Mesendoderm (in vitro differentiated cells): ENCODE results near the gene ITGB3.
A peak's percentile ranks its signal among the peaks of the same experiment; 100 is the strongest.
"Not testable (repeated sequence)": the region's sequence is repeated elsewhere in the genome, so short reads cannot be mapped to it uniquely, and the experiment has no call there.

Experiments used
- DNase-seq: peaks from one replicate; pipeline ENCODE4 v3.0.0; 2013
- H2AK5ac ChIP-seq: 2 replicates; pipeline ENCODE4 v1.6.1; 2013; ENCODE audit warnings: low read length, inconsistent platforms
- H2BK120ac ChIP-seq: 2 replicates; pipeline ENCODE4 v1.6.1; 2013; ENCODE audit warnings: low read depth, mild to moderate bottlenecking, low read length, moderate library complexity, mixed read lengths
- H2BK15ac ChIP-seq: replicated peaks from 2 replicates; pipeline ENCODE4 v1.6.1; 2013; ENCODE audit warnings: low read depth, mild to moderate bottlenecking, moderate library complexity
- H2BK5ac ChIP-seq: 2 replicates; pipeline ENCODE4 v1.6.1; 2013; ENCODE audit warnings: low read length, inconsistent platforms
- H3K18ac ChIP-seq: 2 replicates; pipeline ENCODE4 v1.6.1; 2013; ENCODE audit warnings: mild to moderate bottlenecking, low read length, mixed read lengths
- H3K23ac ChIP-seq: one replicate; pipeline ENCODE4 v1.6.1; 2013; ENCODE audit warnings: low read length
- H3K27ac ChIP-seq: 2 replicates; pipeline ENCODE4 v1.5.1; 2013; ENCODE audit warnings: low read depth, mild to moderate bottlenecking, inconsistent platforms, low read length, moderate library complexity
- H3K27me3 ChIP-seq: 2 replicates; pipeline ENCODE4 v1.6.1; 2013; ENCODE audit warnings: low read length, control low read depth, mild to moderate bottlenecking, inconsistent platforms; ENCODE audit not compliant: insufficient read depth, poor library complexity
- H3K36me3 ChIP-seq: 2 replicates; pipeline ENCODE4 v1.6.1; 2013; ENCODE audit warnings: low read length, inconsistent platforms; ENCODE audit not compliant: control insufficient read depth, insufficient read depth
- H3K4ac ChIP-seq: one replicate; pipeline ENCODE4 v1.6.1; 2013; ENCODE audit warnings: low read depth, mild to moderate bottlenecking, low read length, moderate library complexity
- H3K4me1 ChIP-seq: 2 replicates; pipeline ENCODE4 v1.6.1; 2013; ENCODE audit warnings: low read depth, low read length, inconsistent platforms; ENCODE audit not compliant: control insufficient read depth
- H3K4me2 ChIP-seq: 2 replicates; pipeline ENCODE4 v1.6.1; 2013; ENCODE audit warnings: low read length
- H3K4me3 ChIP-seq: 2 replicates; pipeline ENCODE4 v1.5.1; 2013; ENCODE audit warnings: mild to moderate bottlenecking, low read length
- H3K56ac ChIP-seq: one replicate; pipeline ENCODE4 v1.6.1; 2013; ENCODE audit warnings: low read length
- H3K79me1 ChIP-seq: 2 replicates; pipeline ENCODE4 v1.6.1; 2013; ENCODE audit warnings: low read length, inconsistent platforms
- H3K79me2 ChIP-seq: 2 replicates; pipeline ENCODE4 v1.6.1; 2013; ENCODE audit warnings: mild to moderate bottlenecking, low read length; ENCODE audit not compliant: control insufficient read depth, insufficient read depth
- H3K9ac ChIP-seq: 2 replicates; pipeline ENCODE4 v1.6.1; 2013; ENCODE audit warnings: low read length, inconsistent platforms
- H4K5ac ChIP-seq: one replicate; pipeline ENCODE4 v1.6.1; 2013; ENCODE audit warnings: low read length
- H4K8ac ChIP-seq: one replicate; pipeline ENCODE4 v1.6.1; 2013; ENCODE audit warnings: low read depth, mild to moderate bottlenecking, control low read depth, low read length, moderate library complexity
- WGBS: extraction: QIAGEN DNeasy Blood & Tissue Kit; methylation state at CpG from one replicate; pipeline ENCODE4 v1.1.7; 2013; ENCODE audit warnings: low lambda C conversion rate, missing lambda C conversion rate; ENCODE audit not compliant: insufficient coverage; ENCODE audit errors: extremely low coverage; 5-methylcytosine and 5-hydroxymethylcytosine counted together

ITGB3 gene

DNA sequence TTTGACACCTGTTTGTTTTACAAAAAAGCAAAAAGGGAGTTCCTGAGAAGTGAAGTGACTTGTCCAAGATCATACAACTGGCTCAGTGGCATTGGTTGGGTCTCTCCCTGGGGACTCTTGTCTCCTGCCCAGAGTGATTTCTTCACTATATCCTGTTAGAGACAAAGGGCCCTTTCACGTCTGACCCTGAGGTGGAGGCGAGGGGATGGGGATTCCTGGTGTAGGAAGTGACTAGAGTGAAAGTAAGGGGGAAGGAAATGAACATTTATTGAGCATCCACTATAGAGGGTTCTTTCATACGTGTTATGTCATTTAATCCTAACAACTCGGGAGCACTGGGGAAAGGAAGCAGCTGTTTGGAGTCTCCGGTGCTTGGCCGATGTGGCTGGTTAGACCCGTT lies 9.0 kb downstream of the ITGB3 start:
- Histone ChIP-seq H2BK15ac (no peak overlapping the region), H3K4me2 (no peak overlapping the region), H3K23ac (no peak overlapping the region), H3K27ac (no peak overlapping the region), H3K9ac (no peak overlapping the region), H3K27me3 (no peaks in the 10 kb centered on the region), H3K4ac (no peak overlapping the region), H3K18ac (no peak overlapping the region), H3K79me1 (no peaks in the 10 kb centered on the region), H4K5ac (no peak overlapping the region), H3K4me1 (no peaks in the 10 kb centered on the region), H3K4me3 (no peak overlapping the region), H3K56ac (no peak overlapping the region), H4K8ac (no peak overlapping the region), H3K36me3 (no peaks in the 10 kb centered on the region), H2AK5ac (no peak overlapping the region), H3K79me2 (no peaks in the 10 kb centered on the region), H2BK120ac (no peak overlapping the region), H2BK5ac (no peak overlapping the region)
- DNase-seq, result no peak
- no CpG with 5 or more reads among the region's 7 CpGs for WGBS

DNA sequence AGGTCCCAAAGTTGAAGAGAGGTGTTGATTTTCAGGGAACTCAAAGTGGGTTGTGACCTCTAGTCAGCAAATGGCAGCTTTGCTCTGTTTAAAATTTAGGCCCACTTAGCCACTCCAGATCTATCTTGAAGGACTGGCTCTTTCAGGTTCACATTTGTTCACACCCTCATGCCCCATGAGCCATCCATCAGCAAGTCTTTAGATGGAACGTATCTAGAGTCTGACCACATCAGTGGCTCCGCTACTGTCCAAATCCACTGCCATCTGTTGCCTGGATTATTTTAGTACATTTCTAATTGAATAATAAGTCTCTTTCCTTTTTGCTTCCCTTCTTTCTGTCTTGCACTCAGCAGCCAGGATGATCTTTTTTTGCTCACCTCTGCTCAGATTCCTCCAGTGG lies 10.5 kb downstream of the ITGB3 start:
- H3K23ac ChIP-seq, result no peak overlapping the region
- DNase-seq, result no peak
- no peak overlapping the region for H3K4me2 ChIP-seq
- H2BK15ac ChIP-seq, result no peak overlapping the region
- H3K27me3 ChIP-seq, result no peaks in the 10 kb centered on the region
- no peak overlapping the region for H3K4ac ChIP-seq
- H3K18ac ChIP-seq, result no peak overlapping the region
- no peak overlapping the region for H2BK120ac ChIP-seq
- H3K56ac ChIP-seq, result no peak overlapping the region
- H3K79me2 ChIP-seq, result no peaks in the 10 kb centered on the region
- no peak overlapping the region for H3K9ac ChIP-seq
- no peak overlapping the region for H2AK5ac ChIP-seq
- no peak overlapping the region for H3K27ac ChIP-seq
- no CpG with 5 or more reads among the region's 2 CpGs for WGBS
- no peak overlapping the region for H2BK5ac ChIP-seq
- H3K36me3 ChIP-seq, result no peaks in the 10 kb centered on the region
- H4K5ac ChIP-seq, result no peak overlapping the region
- no peaks in the 10 kb centered on the region for H3K4me1 ChIP-seq
- H3K79me1 ChIP-seq, result no peaks in the 10 kb centered on the region
- no peak overlapping the region for H3K4me3 ChIP-seq
- no peak overlapping the region for H4K8ac ChIP-seq

DNA sequence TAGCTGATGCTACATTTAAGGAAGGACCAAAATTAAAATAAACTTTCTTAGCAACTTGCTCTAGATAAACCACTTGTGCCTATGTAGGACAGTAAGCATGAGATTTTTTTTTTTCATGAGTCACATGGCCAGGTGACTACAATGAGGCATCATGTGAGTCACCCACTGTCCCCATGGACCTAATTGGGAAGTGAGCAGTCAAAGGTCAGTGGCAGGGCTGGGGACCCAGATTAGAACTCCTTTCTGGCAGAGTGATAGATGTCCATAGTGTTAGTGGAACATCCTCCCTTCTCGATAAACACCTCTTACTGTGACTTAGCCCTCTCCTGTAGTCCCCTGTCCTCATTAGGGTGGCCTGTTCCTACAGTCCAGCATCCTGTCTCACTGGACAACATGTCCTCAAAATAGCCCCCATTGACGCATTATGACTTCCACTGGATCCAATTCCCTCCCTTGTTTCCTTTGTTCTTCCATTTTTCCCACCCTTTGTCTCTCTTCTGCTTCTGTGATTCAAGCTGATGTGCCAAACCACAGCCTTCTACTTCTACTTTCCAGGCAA lies 12.4 kb downstream of the ITGB3 start:
- Histone ChIP-seq H2BK120ac (no peak overlapping the region), H3K79me1 (no peaks in the 10 kb centered on the region), H4K8ac (no peak overlapping the region), H3K18ac (no peak overlapping the region), H3K4me3 (no peak overlapping the region), H3K4me1 (no peaks in the 10 kb centered on the region), H3K27ac (no peak overlapping the region), H3K27me3 (no peaks in the 10 kb centered on the region), H3K23ac (no peak overlapping the region), H3K56ac (no peak overlapping the region), H3K4ac (no peak overlapping the region), H3K4me2 (no peak overlapping the region), H4K5ac (no peak overlapping the region), H2BK5ac (no peak overlapping the region), H3K79me2 (no peaks in the 10 kb centered on the region), H2BK15ac (no peak overlapping the region), H3K36me3 (no peaks in the 10 kb centered on the region), H3K9ac (no peak overlapping the region), H2AK5ac (no peak overlapping the region)
- no CpG with 5 or more reads among the region's 2 CpGs for WGBS
- no peak for DNase-seq

DNA sequence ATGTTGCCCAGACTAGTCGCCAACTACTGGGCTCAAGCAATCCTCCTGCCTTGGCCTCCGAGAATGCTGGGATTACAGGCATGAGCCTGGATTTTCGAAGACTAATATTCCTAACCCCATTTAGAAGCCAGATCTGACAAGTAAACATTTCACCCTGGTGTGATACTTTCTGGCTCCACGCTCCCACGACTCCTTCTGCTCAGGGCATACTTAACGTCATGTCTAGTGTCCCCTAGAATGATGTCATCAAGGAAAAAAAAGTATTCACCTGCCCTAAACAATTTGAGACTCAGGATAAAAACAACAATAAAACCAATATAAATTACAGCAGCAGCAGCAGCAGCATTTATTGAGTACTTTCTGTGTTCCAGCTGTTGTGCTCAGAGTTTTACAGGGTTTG lies 13.2 kb downstream of the ITGB3 start:
- H3K27ac ChIP-seq, result no peak overlapping the region
- no peak overlapping the region for H2BK5ac ChIP-seq
- WGBS, result no CpG with 5 or more reads among the region's 6 CpGs

DNA sequence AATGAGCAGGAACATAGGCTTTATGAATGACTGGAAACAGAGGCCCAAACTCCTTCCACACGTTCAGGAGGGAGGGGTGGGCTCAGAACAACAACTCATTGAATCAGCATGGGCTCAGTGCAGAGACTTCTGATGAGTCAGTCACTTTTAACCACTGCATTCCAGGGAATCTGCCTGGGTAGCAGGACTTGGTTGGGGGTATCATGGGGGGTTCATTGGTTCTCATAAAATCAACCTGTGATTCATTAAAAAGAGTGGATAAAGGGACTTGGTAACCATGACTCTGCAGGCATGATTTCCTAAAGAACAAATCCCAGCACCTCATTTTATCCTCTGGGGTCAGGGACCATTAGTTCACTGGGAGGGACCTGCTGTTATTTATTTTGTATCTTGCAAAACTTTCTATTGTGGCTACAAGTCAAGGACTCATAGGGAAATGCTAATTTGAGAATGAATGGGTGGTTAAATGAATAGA lies 13.8 kb downstream of the ITGB3 start:
- Histone ChIP-seq H3K4me2 (no peak overlapping the region), H3K79me2 (no peaks in the 10 kb centered on the region), H2BK5ac (no peak overlapping the region), H3K4me3 (no peak overlapping the region), H2BK120ac (no peak overlapping the region), H3K23ac (no peak overlapping the region), H2BK15ac (no peak overlapping the region), H3K18ac (no peak overlapping the region), H3K4ac (no peak overlapping the region), H3K79me1 (no peaks in the 10 kb centered on the region), H3K4me1 (no peaks in the 10 kb centered on the region), H3K56ac (no peak overlapping the region), H3K9ac (no peak overlapping the region), H2AK5ac (no peak overlapping the region), H3K27me3 (no peaks in the 10 kb centered on the region), H4K5ac (no peak overlapping the region), H3K36me3 (no peaks in the 10 kb centered on the region), H4K8ac (no peak overlapping the region), H3K27ac (no peak overlapping the region)
- DNase-seq, result peak; percentile 34
- WGBS, result no CpG with 5 or more reads among the region's 1 CpG

More for the DNA sequence above, 13.2 kb downstream of the ITGB3 start:
- no peak overlapping the region for H3K18ac ChIP-seq
- H3K23ac ChIP-seq, result no peak overlapping the region
- no peak overlapping the region for H2BK15ac ChIP-seq
- H3K56ac ChIP-seq, result no peak overlapping the region
- no peaks in the 10 kb centered on the region for H3K4me1 ChIP-seq
- no peaks in the 10 kb centered on the region for H3K79me1 ChIP-seq
- H3K9ac ChIP-seq, result no peak overlapping the region
- no peak overlapping the region for H3K4ac ChIP-seq
- no peak overlapping the region for H3K4me2 ChIP-seq
- no peaks in the 10 kb centered on the region for H3K27me3 ChIP-seq
- no peak overlapping the region for H4K8ac ChIP-seq
- no peaks in the 10 kb centered on the region for H3K79me2 ChIP-seq
- no peak overlapping the region for H4K5ac ChIP-seq
- no peak overlapping the region for H2AK5ac ChIP-seq
- no peak overlapping the region for H2BK120ac ChIP-seq
- H3K36me3 ChIP-seq, result no peaks in the 10 kb centered on the region
- no peak for DNase-seq
- no peak overlapping the region for H3K4me3 ChIP-seq

DNA sequence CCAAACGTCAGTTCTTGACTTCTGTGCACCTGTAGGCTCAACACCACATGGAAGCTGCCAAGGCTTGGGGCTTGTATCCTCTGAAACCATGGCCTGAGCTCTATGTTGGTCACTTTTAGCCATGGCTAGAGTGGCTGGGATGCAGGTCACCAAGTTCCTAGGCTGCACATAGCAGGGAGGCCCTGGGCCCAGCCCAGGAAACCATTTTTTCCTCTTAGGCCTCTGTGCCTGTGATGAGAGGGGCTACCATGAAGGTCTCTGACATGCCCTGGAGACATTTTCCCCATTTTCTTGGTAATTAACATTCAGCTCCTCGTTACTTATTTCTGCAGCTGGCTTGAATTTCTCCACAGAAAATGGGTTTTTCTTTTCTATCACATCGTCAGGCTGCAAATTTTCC lies 15.3 kb downstream of the ITGB3 start:
- not testable (repeated sequence) for H3K23ac ChIP-seq, H3K18ac ChIP-seq, H3K27me3 ChIP-seq, H3K79me2 ChIP-seq, H3K4me1 ChIP-seq, H4K8ac ChIP-seq, H3K9ac ChIP-seq, H3K4ac ChIP-seq, H4K5ac ChIP-seq, DNase-seq, H2BK120ac ChIP-seq, H2BK5ac ChIP-seq, H3K36me3 ChIP-seq, H3K27ac ChIP-seq, H3K79me1 ChIP-seq, H3K4me3 ChIP-seq, H3K4me2 ChIP-seq, H3K56ac ChIP-seq, H2BK15ac ChIP-seq, H2AK5ac ChIP-seq
- no CpG with 5 or more reads among the region's 3 CpGs for WGBS
